Retinal pigment epithelial cell (primary cell): ENCODE results near the gene PTPRN2.

Source experiments
- DNase-seq: peaks from one replicate; pipeline ENCODE4 v3.0.0-alpha.2; 2010; ENCODE audit warnings: low read depth
- H3K4me3 ChIP-seq: 2 replicates; pipeline ENCODE4 v1.5.1; 2011; ENCODE audit warnings: mild to moderate bottlenecking, low read length, control low read depth, moderate library complexity
- TF ChIP-seq, protein P1 (sequence below): conservative IDR thresholded peaks from 2 replicates; pipeline ENCODE4 v1.5.1; 2011; ENCODE audit warnings: low read depth, low read length, control low read depth, inconsistent platforms

Gene PTPRN2

DNA sequence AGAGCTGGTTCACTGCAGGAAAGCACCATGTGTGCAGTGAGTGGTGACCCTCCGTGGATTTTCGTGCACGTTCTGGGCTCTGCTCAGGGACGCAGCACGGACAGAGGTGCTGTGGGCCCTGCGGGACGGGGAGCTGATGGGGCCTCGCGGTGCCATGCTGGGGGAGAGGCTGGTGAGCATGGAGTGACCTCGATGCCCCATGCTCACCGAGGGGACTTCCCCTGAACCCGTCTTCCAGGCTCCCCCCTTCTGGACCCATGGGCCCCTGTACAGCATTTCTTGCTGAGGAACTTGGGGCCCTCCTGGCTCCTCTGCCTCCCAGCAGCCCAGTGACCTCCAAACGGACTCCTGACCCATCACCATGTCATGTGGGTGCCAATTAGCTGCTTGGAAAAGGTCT, 997.1 kb downstream of the PTPRN2 start:
- TF ChIP-seq, protein P1, sequence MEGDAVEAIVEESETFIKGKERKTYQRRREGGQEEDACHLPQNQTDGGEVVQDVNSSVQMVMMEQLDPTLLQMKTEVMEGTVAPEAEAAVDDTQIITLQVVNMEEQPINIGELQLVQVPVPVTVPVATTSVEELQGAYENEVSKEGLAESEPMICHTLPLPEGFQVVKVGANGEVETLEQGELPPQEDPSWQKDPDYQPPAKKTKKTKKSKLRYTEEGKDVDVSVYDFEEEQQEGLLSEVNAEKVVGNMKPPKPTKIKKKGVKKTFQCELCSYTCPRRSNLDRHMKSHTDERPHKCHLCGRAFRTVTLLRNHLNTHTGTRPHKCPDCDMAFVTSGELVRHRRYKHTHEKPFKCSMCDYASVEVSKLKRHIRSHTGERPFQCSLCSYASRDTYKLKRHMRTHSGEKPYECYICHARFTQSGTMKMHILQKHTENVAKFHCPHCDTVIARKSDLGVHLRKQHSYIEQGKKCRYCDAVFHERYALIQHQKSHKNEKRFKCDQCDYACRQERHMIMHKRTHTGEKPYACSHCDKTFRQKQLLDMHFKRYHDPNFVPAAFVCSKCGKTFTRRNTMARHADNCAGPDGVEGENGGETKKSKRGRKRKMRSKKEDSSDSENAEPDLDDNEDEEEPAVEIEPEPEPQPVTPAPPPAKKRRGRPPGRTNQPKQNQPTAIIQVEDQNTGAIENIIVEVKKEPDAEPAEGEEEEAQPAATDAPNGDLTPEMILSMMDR, result no peak

DNA sequence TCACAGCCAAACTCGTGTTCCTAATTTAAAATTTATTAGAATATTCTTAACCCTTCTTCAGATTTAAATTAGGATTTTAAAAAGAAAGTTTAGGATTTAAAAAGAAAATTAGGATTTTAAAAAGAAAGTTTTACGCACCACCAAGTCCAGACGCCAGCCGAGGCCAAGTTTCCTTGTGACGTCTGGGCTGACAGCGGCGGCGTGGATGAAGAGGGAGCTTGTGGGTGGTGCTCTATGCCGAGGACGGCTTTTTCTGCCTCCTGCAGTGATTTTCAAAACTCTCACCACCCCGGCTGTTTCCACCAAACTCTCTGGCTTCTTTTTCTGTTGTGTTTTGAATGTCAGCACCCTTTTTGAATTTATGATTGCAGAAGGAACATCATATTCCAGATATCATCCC, 997.9 kb downstream of the PTPRN2 start:
- H3K4me3 ChIP-seq, result no peak overlapping the region
- TF ChIP-seq, protein P1, result no peak
- no peak for DNase-seq

More for the DNA sequence above, 997.1 kb downstream of the PTPRN2 start:
- H3K4me3 ChIP-seq, result no peak overlapping the region
- no peak for DNase-seq

DNA sequence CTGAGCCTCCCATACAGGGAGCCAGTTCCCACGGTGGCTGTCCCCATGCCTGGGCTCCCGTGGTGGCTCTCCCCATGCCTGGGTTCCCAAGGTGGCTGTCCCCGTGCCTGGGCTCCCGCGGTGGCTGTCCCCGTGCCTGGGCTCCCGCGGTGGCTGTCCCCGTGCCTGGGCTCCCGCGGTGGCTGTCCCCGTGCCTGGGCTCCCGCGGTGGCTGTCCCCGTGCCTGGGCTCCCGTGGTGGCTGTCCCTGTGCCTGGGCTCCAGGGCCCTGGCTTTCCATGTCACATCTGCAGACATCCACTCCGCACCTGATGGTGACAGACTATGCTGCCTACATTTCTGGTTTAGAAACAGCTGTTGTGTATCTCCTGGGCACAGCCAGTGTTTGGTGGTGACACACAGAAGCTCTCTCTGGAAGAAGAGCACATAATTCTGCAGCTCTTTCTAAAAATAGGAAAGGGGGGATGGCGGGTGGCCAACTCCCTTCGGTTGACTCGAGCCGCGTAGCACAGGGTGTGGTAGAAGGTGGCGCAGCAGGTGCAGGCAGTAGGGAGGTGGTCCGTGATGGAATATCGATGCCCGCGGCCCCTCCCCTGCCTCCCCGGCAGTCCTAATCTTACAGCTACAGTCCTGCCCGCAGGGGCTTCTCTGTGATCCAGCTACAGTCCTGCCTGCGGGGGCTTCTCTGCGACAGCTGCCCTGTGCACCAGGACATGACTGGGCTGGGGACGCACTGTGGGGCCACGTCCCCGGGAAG, 999.6 kb downstream of the PTPRN2 start:
- H3K4me3 ChIP-seq, result no peak overlapping the region
- TF ChIP-seq, protein P1, result no peak
- DNase-seq, result no peak

DNA sequence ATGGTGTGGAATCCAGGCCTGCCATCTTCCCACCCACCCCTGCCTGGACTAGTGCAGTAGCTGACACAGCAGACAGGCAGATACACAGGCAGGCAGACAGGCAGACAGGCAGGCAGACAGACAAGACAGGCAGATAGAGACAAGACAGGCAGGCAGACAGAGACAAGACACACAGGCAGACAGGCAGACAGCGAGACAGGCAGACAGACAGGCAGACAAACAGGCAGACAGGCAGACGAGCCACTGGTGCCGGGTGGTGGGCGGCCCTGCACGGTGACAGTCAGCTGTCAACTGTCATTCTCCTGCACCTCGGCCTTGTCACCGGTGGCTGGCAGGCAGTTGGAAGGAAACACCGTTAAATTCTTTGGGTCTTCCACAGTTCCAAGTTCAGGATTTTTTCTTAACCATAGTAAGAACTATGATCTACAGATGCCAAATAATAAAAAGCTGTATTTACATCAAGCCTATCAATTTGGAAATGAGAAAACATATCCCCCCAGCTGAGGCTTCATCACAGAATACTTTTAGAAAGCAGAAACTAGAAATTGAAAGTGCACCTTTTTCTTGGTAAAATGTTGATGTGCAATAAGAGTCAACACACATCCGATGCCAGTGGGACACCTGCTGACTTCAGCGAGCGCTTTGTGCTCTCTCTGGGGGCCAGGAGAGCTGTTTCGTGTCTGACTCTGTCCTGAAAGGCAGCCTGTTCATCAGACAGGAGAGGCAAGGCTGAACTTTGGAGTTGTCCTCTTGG, 1000.4 kb downstream of the PTPRN2 start:
- no peak for DNase-seq

DNA sequence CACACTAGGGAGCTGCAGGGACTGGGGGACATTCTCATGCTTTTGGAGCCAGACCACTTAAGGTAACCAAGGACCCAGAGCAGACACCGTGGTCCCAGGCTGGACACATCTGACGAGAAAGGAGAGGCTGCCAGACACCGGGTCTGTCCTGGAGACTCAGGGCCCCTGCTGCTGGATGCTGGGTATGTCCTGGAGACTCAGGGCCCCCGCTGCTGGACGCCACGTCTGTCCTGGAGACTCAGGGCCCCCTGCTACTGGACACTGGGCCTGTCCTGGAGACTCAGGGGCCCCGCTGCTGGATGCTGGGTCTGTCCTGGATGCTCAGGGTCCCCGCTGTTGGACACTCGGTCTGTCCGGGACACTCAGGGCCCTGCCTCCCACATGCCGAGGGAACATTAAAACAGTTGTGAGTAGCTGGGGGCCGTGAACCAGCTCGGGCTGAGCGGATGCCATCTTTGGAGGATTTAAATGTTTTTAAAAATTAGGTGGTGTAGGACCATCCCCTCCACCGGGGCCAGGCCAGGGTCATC, 1001.1 kb downstream of the PTPRN2 start:
- TF ChIP-seq, protein P1, result no peak
- DNase-seq, result no peak
- no peak overlapping the region for H3K4me3 ChIP-seq

More for the DNA sequence above, 1000.4 kb downstream of the PTPRN2 start:
- H3K4me3 ChIP-seq, result no peak overlapping the region
- TF ChIP-seq, protein P1, result no peak

DNA sequence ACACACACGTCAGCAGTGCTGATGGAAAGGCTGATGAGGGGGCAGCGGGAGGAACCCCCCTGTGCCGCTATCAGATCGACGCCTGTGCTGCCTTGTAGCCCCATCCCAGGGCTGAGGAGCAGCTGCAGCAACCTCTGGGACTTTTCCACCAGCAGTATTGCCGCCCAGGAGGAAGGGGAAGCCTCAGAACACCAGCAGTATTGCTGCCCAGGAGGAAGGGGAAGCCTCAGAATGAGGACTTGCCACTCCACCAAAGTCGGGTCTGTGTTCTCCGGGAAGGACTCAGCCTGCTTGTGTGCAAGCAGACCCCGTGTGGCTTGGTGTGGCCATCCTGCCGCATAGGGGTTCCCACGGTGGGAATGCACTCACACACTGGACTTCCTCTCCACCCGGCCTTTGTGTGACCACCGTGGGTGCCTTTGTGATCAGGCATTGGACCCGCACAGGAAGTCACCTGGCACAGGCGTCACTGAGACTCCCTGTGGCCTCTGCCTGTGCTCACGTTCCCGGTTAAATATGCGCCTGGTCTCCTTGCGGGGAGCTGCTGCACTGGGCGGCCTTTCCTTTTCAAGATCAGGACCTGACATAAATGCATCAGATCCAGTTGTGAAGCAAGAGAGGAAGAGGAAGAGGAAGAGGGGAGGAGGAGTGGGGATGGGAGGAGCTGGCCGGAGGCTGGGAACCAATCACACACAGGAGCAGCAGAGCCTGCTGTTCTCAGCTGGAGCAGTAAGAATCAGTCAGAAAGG, 1002.3 kb downstream of the PTPRN2 start:
- no peak for DNase-seq
- TF ChIP-seq, protein P1, result no peak
- H3K4me3 ChIP-seq, result no peak overlapping the region
